ENCODE results near the gene SLC48A1.

SLC48A1 gene

GRCh38 chr12:47816403-47817271 lies 43.6 kb downstream of the SLC48A1 start:
- H3K27me3 ChIP-seq (replicated peaks; ENCODE audit: control insufficient read depth, insufficient read depth, low read length), result no peaks in the 10 kb centered on the region
- H3K36me3 ChIP-seq (ENCODE audit: control insufficient read depth, insufficient read depth, low read length), result no peaks in the 10 kb centered on the region
- H3K4me3 ChIP-seq (replicated peaks; ENCODE audit: low read depth, low read length), result peak overlapping the region; percentile 31
- TF ChIP-seq CTCF (IDR thresholded peaks at IDR 0.05; ENCODE audit: insufficient read depth, low read length, poor library complexity, severe bottlenecking), result no peak
- no peak for DNase-seq (ENCODE audit: extremely low read depth, insufficient read length)

GRCh38 chr12:47817272-47818006 lies 44.4 kb downstream of the SLC48A1 start:
- peak overlapping the region; percentile 31 for H3K4me3 ChIP-seq (replicated peaks; ENCODE audit: low read depth, low read length)

GRCh38 chr12:47818007-47818376 lies 45.0 kb downstream of the SLC48A1 start:
- DNase-seq (ENCODE audit: extremely low read depth, insufficient read length), result no peak
- H3K27me3 ChIP-seq (replicated peaks; ENCODE audit: control insufficient read depth, insufficient read depth, low read length), result no peaks in the 10 kb centered on the region
- TF ChIP-seq CTCF (IDR thresholded peaks at IDR 0.05; ENCODE audit: insufficient read depth, low read length, poor library complexity, severe bottlenecking), result no peak
- peak overlapping the region; percentile 74 for H3K4me3 ChIP-seq (replicated peaks; ENCODE audit: low read depth, low read length)
- H3K36me3 ChIP-seq (ENCODE audit: control insufficient read depth, insufficient read depth, low read length), result no peaks in the 10 kb centered on the region

More at GRCh38 chr12:47817272-47818006, 44.4 kb downstream of the SLC48A1 start:
- TF ChIP-seq CTCF (IDR thresholded peaks at IDR 0.05; ENCODE audit: insufficient read depth, low read length, poor library complexity, severe bottlenecking), result peak; percentile 41
- no peaks in the 10 kb centered on the region for H3K27me3 ChIP-seq (replicated peaks; ENCODE audit: control insufficient read depth, insufficient read depth, low read length)
- DNase-seq (ENCODE audit: extremely low read depth, insufficient read length), result no peak
- H3K36me3 ChIP-seq (ENCODE audit: control insufficient read depth, insufficient read depth, low read length), result no peaks in the 10 kb centered on the region

DNA sequence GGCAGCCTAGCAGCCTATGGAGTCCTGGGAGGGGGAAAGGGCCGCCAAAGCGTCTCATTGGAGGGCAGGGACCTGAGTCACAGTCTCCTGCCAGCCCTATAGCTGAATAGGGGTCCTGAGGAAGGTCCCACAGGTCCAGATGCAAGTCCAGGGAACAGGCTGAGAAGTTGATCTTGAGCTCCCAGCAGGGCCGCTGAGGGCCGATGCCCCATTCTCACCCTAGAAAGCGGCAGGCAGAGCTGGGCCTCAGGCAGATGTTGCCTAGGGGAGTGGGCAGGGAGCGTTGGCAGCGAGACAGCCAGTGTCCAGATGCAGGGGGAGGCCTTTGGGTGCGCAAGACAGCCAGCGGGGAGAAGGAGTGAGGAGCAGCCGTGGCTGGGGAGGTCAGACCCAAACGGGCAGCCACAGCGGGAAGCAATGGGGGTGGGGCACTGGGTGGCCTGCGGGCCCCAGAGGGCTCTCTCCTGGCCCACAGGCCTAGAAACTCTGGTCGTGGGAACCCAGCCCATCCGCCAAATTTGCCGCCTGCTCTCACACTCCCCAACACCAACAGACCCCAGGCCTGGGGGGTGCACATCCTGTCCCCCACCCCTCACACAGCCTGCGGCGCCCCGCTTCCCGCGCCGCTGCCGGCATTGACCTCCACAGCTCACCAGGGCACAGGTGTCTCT lies 45.6 kb downstream of the SLC48A1 start:
- Histone ChIP-seq H3K36me3 (ENCODE audit: control insufficient read depth, insufficient read depth, low read length) (no peaks in the 10 kb centered on the region), H3K4me3 (replicated peaks; ENCODE audit: low read depth, low read length) (peak overlapping the region; percentile 74), H3K27me3 (replicated peaks; ENCODE audit: control insufficient read depth, insufficient read depth, low read length) (no peaks in the 10 kb centered on the region)
- no peak for TF ChIP-seq CTCF (IDR thresholded peaks at IDR 0.05; ENCODE audit: insufficient read depth, low read length, poor library complexity, severe bottlenecking)
- DNase-seq (ENCODE audit: extremely low read depth, insufficient read length), result no peak

DNA sequence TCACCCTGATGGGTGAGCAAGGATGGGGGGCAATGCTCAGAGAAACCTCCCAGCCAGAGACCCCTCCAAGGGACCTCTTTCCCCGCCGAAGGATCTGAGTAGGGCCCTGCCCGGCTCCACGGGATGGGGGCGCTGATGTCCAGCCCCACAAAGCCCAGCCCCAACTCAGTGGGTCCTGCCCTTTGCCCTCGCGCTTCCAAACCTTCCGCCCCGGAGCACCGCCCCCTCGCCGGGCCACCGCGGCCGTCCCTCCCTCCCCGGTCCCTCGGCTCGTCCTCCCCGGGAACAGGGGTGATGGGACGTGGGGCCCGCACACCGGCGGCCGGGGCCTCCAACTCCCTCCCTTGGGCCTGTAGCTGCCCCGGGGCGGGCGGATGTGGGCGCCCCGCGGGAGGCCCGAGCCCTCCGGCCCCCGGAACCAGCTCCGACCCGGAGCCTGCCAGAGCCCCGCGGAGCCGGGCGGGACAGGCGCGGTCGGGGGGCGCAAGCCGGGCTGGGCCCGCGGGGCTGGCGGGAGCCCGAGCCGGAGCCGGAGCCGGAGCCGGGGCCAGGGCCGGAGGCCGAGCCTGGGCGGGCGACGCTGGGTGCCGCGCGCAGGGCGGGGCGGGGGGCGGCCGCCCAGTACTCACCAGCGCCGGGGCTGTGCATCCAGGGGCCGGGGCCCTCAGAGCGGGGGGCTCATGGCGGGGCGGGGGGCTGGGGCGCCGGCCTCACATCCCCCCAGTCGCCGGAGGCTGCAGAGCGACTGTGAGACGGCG lies 46.3 kb downstream of the SLC48A1 start:
- H3K36me3 ChIP-seq (ENCODE audit: control insufficient read depth, insufficient read depth, low read length), result no peaks in the 10 kb centered on the region
- peak; percentile 56 for DNase-seq (ENCODE audit: extremely low read depth, insufficient read length)
- TF ChIP-seq CTCF (IDR thresholded peaks at IDR 0.05; ENCODE audit: insufficient read depth, low read length, poor library complexity, severe bottlenecking), result peak; percentile 45
- peak overlapping the region; percentile 74 for H3K4me3 ChIP-seq (replicated peaks; ENCODE audit: low read depth, low read length)
- no peaks in the 10 kb centered on the region for H3K27me3 ChIP-seq (replicated peaks; ENCODE audit: control insufficient read depth, insufficient read depth, low read length)
